Thyroid gland (tissue), 4 donors: ENCODE measurements around the gene GATD1. TPM values are rescaled to one million over a fixed set of nuclear protein-coding genes. Genes with fewer than 3 reads are reported as not detected.

ENCODE experiments used
- DNase-seq, 2 donors: peaks; one replicate each; pipeline ENCODE4 v3.0.0-alpha.2; 2019
- H3K27ac ChIP-seq, 3 donors: fragments of 200-600 bp; sonication (generic); 1 replicate in 2 of 3; 2 replicates in 1 of 3; pipeline ENCODE4 v1.5.1; 2016 to 2019; ENCODE audit warnings: mild to moderate bottlenecking in 1 of 3, moderate library complexity in 1 of 3
- H3K27me3 ChIP-seq: fragments of 200-600 bp; sonication (generic); one replicate; pipeline ENCODE4 v1.5.1; 2019
- H3K36me3 ChIP-seq, 2 donors: fragments of 200-600 bp; sonication (generic); one replicate each; pipeline ENCODE4 v1.5.1; 2016 to 2019
- H3K4me1 ChIP-seq, 2 donors: fragments of 200-600 bp; sonication (generic); one replicate each; pipeline ENCODE4 v1.5.1; 2017 to 2019
- H3K4me3 ChIP-seq, 3 donors: fragments of 200-600 bp; sonication (generic); replicated peaks in 1 of 3; 1 replicate in 2 of 3; 2 replicates in 1 of 3; pipeline ENCODE4 v1.5.1; 2016; ENCODE audit warnings: mild to moderate bottlenecking in 1 of 3
- H3K9me3 ChIP-seq: fragments of 200-600 bp; sonication (generic); one replicate; pipeline ENCODE4 v1.5.1; 2017
- CTCF ChIP-seq, 6 experiments: fragments of 200-600 bp in 3 of 6; fragments of 450-650 bp in 3 of 6; sonication (generic) in 3 of 6; IDR thresholded peaks; one replicate each; pipeline ENCODE4 v1.5.1; 2016 to 2019; ENCODE audit warnings: antibody characterized with exemption in 6 of 6, mild to moderate bottlenecking in 2 of 6, inconsistent platforms in 1 of 6, moderate library complexity in 1 of 6
- POLR2A ChIP-seq, 2 donors: fragments of 450-650 bp; IDR thresholded peaks; one replicate each; pipeline ENCODE4 v1.6.1; 2017; ENCODE audit warnings: antibody characterized with exemption in 2 of 2, mild to moderate bottlenecking in 2 of 2, moderate library complexity in 1 of 2
- WGBS, 2 donors: methylation state at CpG; one replicate each; pipeline ENCODE4 v1.1.5; 2017; 5-methylcytosine and 5-hydroxymethylcytosine counted together
- intact Hi-C: fragments of 100-400 bp; cut with DNase I; formaldehyde crosslinking; loops from one replicate; pipeline ENCODE4 v1.15.1; 2023
- total RNA-seq, 4 donors: library from RNA; depleted of rRNA; stranded (reverse); fragments of >200 nt; gene quantifications; one replicate each; pipeline ENCODE4 v1.2.3, GENCODE V29; 2016

The GATD1 gene
- total RNA-seq, 4 donors from 2014 or later: 27.4 to 47.6 (median 35.5) TPM

GRCh38 chr11:811446-812245, 34.4 kb upstream of the GATD1 start:
- no peak overlapping the region for H3K27ac ChIP-seq
- peaks cover 17 to 23% of the 10 kb centered on the region in 2 donors for H3K4me1 ChIP-seq
- no peak for DNase-seq
- no peak overlapping the region for H3K4me3 ChIP-seq
- H3K36me3 ChIP-seq: peaks cover 22 to 24% of the 10 kb centered on the region in 2 donors
- intact Hi-C loops: no loop called here
- H3K27me3 ChIP-seq: no peaks in the 10 kb centered on the region
- H3K9me3 ChIP-seq: no peaks in the 10 kb centered on the region
- no peak for TF ChIP-seq CTCF (IDR thresholded peaks at IDR 0.05)
- no peak for TF ChIP-seq POLR2A (IDR thresholded peaks at IDR 0.05)
- WGBS, 2 donors: 77 to 88% methylated on average over 11 to 13 of the region's 14 CpGs

GRCh38 chr11:810040-810567, 32.8 kb upstream of the GATD1 start:
- WGBS, 2 donors: 0% methylated on average over 32 to 33 of the region's 55 CpGs

GRCh38 chr11:809287-810039, 32.2 kb upstream of the GATD1 start, which contains the start of gene RPLP2:
TSS of gene RPLP2 (plus strand) at chr11:809967. CDS start at chr11:810235, 268 bp downstream.
- Histone ChIP-seq H3K27ac (peak within 1 kb of the TSS; percentile 95 to 97 (median 97)), H3K36me3 (peaks cover 22 to 24% of the 10 kb centered on the region in 2 donors), H3K9me3 (no peaks in the 10 kb centered on the region), H3K27me3 (no peaks in the 10 kb centered on the region), H3K4me3 (peak within 1 kb of the TSS; percentile 68 to 85 (median 80)), H3K4me1 (peaks cover 26 to 30% of the 10 kb centered on the region in 2 donors)
- TF ChIP-seq POLR2A (IDR thresholded peaks at IDR 0.05) (peak; percentile 79 to 81), CTCF (IDR thresholded peaks at IDR 0.05) (peak in 1 of 6 experiments; percentile 23)
- 0% methylated on average over 8 to 31 of the region's 81 CpGs for WGBS, 2 donors
- peak; percentile 99 for DNase-seq
- intact Hi-C loops: no loop called here

More at GRCh38 chr11:810040-810567, 32.8 kb upstream of the GATD1 start:
- peak overlapping the region; percentile 95 to 97 (median 97) for H3K27ac ChIP-seq
- H3K36me3 ChIP-seq: peaks cover 22 to 24% of the 10 kb centered on the region in 2 donors
- no peak for TF ChIP-seq POLR2A (IDR thresholded peaks at IDR 0.05)
- peak in 1 of 6 experiments; percentile 10 for TF ChIP-seq CTCF (IDR thresholded peaks at IDR 0.05)
- intact Hi-C loops: no loop called here
- no peaks in the 10 kb centered on the region for H3K27me3 ChIP-seq
- DNase-seq: no peak
- peak overlapping the region; percentile 68 to 85 (median 80) for H3K4me3 ChIP-seq
- H3K9me3 ChIP-seq: no peaks in the 10 kb centered on the region
- H3K4me1 ChIP-seq: peaks cover 21 to 25% of the 10 kb centered on the region in 2 donors

- 37 to 53% methylated on average over 23 to 27 of the region's 36 CpGs for WGBS, 2 donors
- H3K9me3 ChIP-seq: no peaks in the 10 kb centered on the region
- peak overlapping the region; percentile 95 to 97 (median 97) for H3K27ac ChIP-seq
- H3K36me3 ChIP-seq: peaks cover 21 to 22% of the 10 kb centered on the region in 2 donors
- H3K4me3 ChIP-seq: peak overlapping the region; percentile 68 to 85 (median 80)
- TF ChIP-seq CTCF (IDR thresholded peaks at IDR 0.05) (no peak), POLR2A (IDR thresholded peaks at IDR 0.05) (no peak)
- H3K4me1 ChIP-seq: peaks cover 31 to 35% of the 10 kb centered on the region in 2 donors
- intact Hi-C loops: no loop called here
- H3K27me3 ChIP-seq: no peaks in the 10 kb centered on the region
- no peak for DNase-seq
Measured at GRCh38 chr11:808427-809286, 31.4 kb upstream of the GATD1 start.
